AG20443 (cell line): ENCODE data around the gene DUOX1.
"Not testable (repeated sequence)": the region's sequence is repeated elsewhere in the genome, so short reads cannot be mapped to it uniquely, and the experiment has no call there.

Source experiments
- DNase-seq: peaks from one replicate; pipeline ENCODE4 v3.0.0; 2012; ENCODE audit warnings: low spot score, mixed read lengths

DUOX1 gene

GRCh38 chr15:45121706-45122417 is 7.9 kb upstream of the DUOX1 start:
- peak; percentile 90 for DNase-seq

- no peak for DNase-seq
These were observed 7.1 kb upstream of the DUOX1 start for GRCh38 chr15:45122719-45123118.

- DNase-seq, result no peak
These were observed 6.4 kb upstream of the DUOX1 start for GRCh38 chr15:45123397-45123796.

- no peak for DNase-seq
These were observed 3.1 kb upstream of the DUOX1 start for GRCh38 chr15:45126535-45127158.

- DNase-seq, result no peak
These were observed 689 bp upstream of the DUOX1 start for GRCh38 chr15:45128971-45129639.

- DNase-seq, result no peak
These were observed 652 bp downstream of the DUOX1 start for GRCh38 chr15:45130291-45131000.

- DNase-seq, result no peak
These were observed 1.7 kb downstream of the DUOX1 start for GRCh38 chr15:45131510-45131909.

GRCh38 chr15:45132844-45133560 is 3.2 kb downstream of the DUOX1 start:
- no peak for DNase-seq

GRCh38 chr15:45133561-45133920 is 3.7 kb downstream of the DUOX1 start:
- DNase-seq, result no peak

GRCh38 chr15:45134046-45134445 is 4.3 kb downstream of the DUOX1 start:
- no peak for DNase-seq

- no peak for DNase-seq
These were observed 5.1 kb downstream of the DUOX1 start for GRCh38 chr15:45134682-45135604.

GRCh38 chr15:45135705-45136377 is 6.0 kb downstream of the DUOX1 start:
- not testable (repeated sequence) for DNase-seq

GRCh38 chr15:45136378-45136764 is 6.6 kb downstream of the DUOX1 start:
- no peak for DNase-seq

- DNase-seq, result no peak
These were observed 7.9 kb downstream of the DUOX1 start for GRCh38 chr15:45137703-45138102.

GRCh38 chr15:45138814-45139765 is 9.3 kb downstream of the DUOX1 start:
- DNase-seq, result no peak

- no peak for DNase-seq
These were observed 10.0 kb downstream of the DUOX1 start for GRCh38 chr15:45139770-45140169.

- no peak for DNase-seq
These were observed 10.9 kb downstream of the DUOX1 start for GRCh38 chr15:45140557-45141250.

GRCh38 chr15:45141386-45141785 is 11.6 kb downstream of the DUOX1 start:
- no peak for DNase-seq

GRCh38 chr15:45143056-45143455 is 13.3 kb downstream of the DUOX1 start:
- DNase-seq, result no peak
